Measurements from ENCODE around the gene GMEB1.

DNA sequence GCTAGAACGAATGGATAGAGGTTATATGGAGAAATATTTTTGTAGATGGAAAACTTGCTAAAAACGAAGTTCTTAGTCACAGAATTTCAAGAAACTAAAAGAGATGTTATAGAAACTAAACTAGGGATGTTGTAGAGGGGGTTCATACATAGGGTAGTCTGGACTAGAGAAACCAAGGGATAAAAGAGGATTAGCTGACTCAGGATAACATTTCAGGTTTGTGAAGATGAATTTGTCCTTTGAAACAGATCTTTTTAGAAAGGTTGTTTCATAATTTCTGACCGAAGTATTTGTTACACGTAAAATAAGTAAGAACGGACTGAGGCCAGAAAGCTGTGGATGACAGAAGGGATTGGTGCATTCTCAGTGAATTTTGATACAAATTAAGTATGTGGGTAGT is 81.7 kb downstream of the GMEB1 start:
- TF ChIP-seq POLR2AphosphoS5 (IDR thresholded peaks at IDR 0.05; ENCODE audit: borderline replicate concordance, low read depth, low read length), result no peak
- TF ChIP-seq FOXP2 (optimal IDR thresholded peaks at IDR 0.05; ENCODE audit: control extremely low read depth, extremely low read length, insufficient read depth), result no peak

Measured in SK-N-MC (cell line).